ENCODE measurements around the gene SCOC.

Gene SCOC

GRCh38 chr4:140346136-140346535 is 27.3 kb upstream of the SCOC start (continued):
- no peak for TF ChIP-seq CSRNP3 (CRISPR knock-in tag; IDR thresholded peaks at IDR 0.05)

- no peak for ATAC-seq
- TF ChIP-seq ZFP30 (CRISPR knock-in tag; IDR thresholded peaks at IDR 0.05) = no peak
- no peak for TF ChIP-seq ZFP3 (CRISPR knock-in tag; IDR thresholded peaks at IDR 0.05)
- no peak for TF ChIP-seq ZC3H10 (CRISPR knock-in tag; IDR thresholded peaks at IDR 0.05)
- TF ChIP-seq TOX (CRISPR knock-in tag; IDR thresholded peaks at IDR 0.05; ENCODE audit: borderline replicate concordance) = no peak
- TF ChIP-seq CSRNP3 (CRISPR knock-in tag; IDR thresholded peaks at IDR 0.05) = no peak
- no peak for TF ChIP-seq OSR1 (CRISPR knock-in tag; IDR thresholded peaks at IDR 0.05)
- TF ChIP-seq CREB5 (CRISPR knock-in tag; IDR thresholded peaks at IDR 0.05; ENCODE audit: low read depth) = no peak
- TF ChIP-seq TCF4 (CRISPR knock-in tag; IDR thresholded peaks at IDR 0.05; ENCODE audit: borderline replicate concordance) = no peak
- no peak for TF ChIP-seq BACH2 (CRISPR knock-in tag; IDR thresholded peaks at IDR 0.05; ENCODE audit: borderline replicate concordance)
- TF ChIP-seq GLIS3 (CRISPR knock-in tag; IDR thresholded peaks at IDR 0.05) = no peak
- no peak for TF ChIP-seq RARB (CRISPR knock-in tag; IDR thresholded peaks at IDR 0.05)
- TF ChIP-seq ZNF70 (CRISPR knock-in tag; IDR thresholded peaks at IDR 0.05) = no peak
- TF ChIP-seq SNAI2 (CRISPR knock-in tag; IDR thresholded peaks at IDR 0.05) = no peak
- TF ChIP-seq TSHZ2 (CRISPR knock-in tag; IDR thresholded peaks at IDR 0.05) = no peak
- TF ChIP-seq POU6F1 (CRISPR knock-in tag; IDR thresholded peaks at IDR 0.05; ENCODE audit: borderline replicate concordance, low read depth) = no peak
- TF ChIP-seq ISL1 (CRISPR knock-in tag; IDR thresholded peaks at IDR 0.05) = no peak
These were observed 23.6 kb upstream of the SCOC start for GRCh38 chr4:140349816-140350215.

- no peak for TF ChIP-seq ZNF70 (CRISPR knock-in tag; IDR thresholded peaks at IDR 0.05)
- no peak for TF ChIP-seq PATZ1 (CRISPR knock-in tag; IDR thresholded peaks at IDR 0.05; ENCODE audit: borderline replicate concordance)
- TF ChIP-seq PPARA (CRISPR knock-in tag; IDR thresholded peaks at IDR 0.05; ENCODE audit: borderline replicate concordance) = no peak
- no peak for TF ChIP-seq CREB5 (CRISPR knock-in tag; IDR thresholded peaks at IDR 0.05; ENCODE audit: low read depth)
- no peak for TF ChIP-seq ZNF565 (CRISPR knock-in tag; conservative IDR thresholded peaks at IDR 0.05; ENCODE audit: low read depth)
- TF ChIP-seq ISL1 (CRISPR knock-in tag; IDR thresholded peaks at IDR 0.05) = no peak
- TF ChIP-seq ESRRG (CRISPR knock-in tag; IDR thresholded peaks at IDR 0.05) = no peak
- ATAC-seq = no peak
These were observed 22.1 kb upstream of the SCOC start for GRCh38 chr4:140351093-140352075.

Measured in SK-N-SH treated with all-trans-retinoic acid at 6 μM for 48 hours (cell line).